NCI-H1048 (cell line): Measurements from ENCODE around the gene ITLN1.
"Not testable (repeated sequence)": the region's sequence is repeated elsewhere in the genome, so short reads cannot be mapped to it uniquely, and the experiment has no call there.

Source experiments
- DNase-seq: peaks from one replicate; lab custom pipeline; 2025; lab: John Stamatoyannopoulos, UW

Gene ITLN1

GRCh38 chr1:160883581-160884513 lies 1.1 kb downstream of the ITLN1 start:
- no peak for DNase-seq

- DNase-seq: no peak
Observed at GRCh38 chr1:160882582-160882981, 2.4 kb downstream of the ITLN1 start.

- not testable (repeated sequence) for DNase-seq
Observed at GRCh38 chr1:160881264-160881663, 3.7 kb downstream of the ITLN1 start.

GRCh38 chr1:160880216-160880615 lies 4.8 kb downstream of the ITLN1 start:
- DNase-seq: no peak

GRCh38 chr1:160879056-160879455 lies 5.9 kb downstream of the ITLN1 start:
- DNase-seq: no peak

- DNase-seq: no peak
Observed at GRCh38 chr1:160877221-160877620, 7.8 kb downstream of the ITLN1 start.

- no peak for DNase-seq
Observed at GRCh38 chr1:160876311-160876710, 8.7 kb downstream of the ITLN1 start.

GRCh38 chr1:160875591-160875990 lies 9.4 kb downstream of the ITLN1 start:
- DNase-seq: not testable (repeated sequence)

GRCh38 chr1:160874935-160875334 lies 10.0 kb downstream of the ITLN1 start:
- no peak for DNase-seq

GRCh38 chr1:160868141-160868540 lies 16.8 kb downstream of the ITLN1 start:
- no peak for DNase-seq

- not testable (repeated sequence) for DNase-seq
Observed at GRCh38 chr1:160867651-160868050, 17.3 kb downstream of the ITLN1 start.

GRCh38 chr1:160866695-160867260 lies 18.2 kb downstream of the ITLN1 start:
- DNase-seq: no peak

- no peak for DNase-seq
Observed at GRCh38 chr1:160866001-160866694, 18.8 kb downstream of the ITLN1 start.

- no peak for DNase-seq
Observed at GRCh38 chr1:160865337-160865736, 19.6 kb downstream of the ITLN1 start.

GRCh38 chr1:160864173-160864572 lies 20.8 kb downstream of the ITLN1 start:
- DNase-seq: no peak

GRCh38 chr1:160863774-160864131 lies 21.2 kb downstream of the ITLN1 start:
- DNase-seq: no peak

- no peak for DNase-seq
Observed at GRCh38 chr1:160863061-160863773, 21.8 kb downstream of the ITLN1 start.

GRCh38 chr1:160862203-160863060 lies 22.5 kb downstream of the ITLN1 start, which contains the start of gene CD244:
TSS of gene CD244 (minus strand) at chr1:160862887. CDS start at chr1:160862677, 210 bp downstream.
- no peak for DNase-seq

- DNase-seq: no peak
Observed at GRCh38 chr1:160860840-160861505, 24.0 kb downstream of the ITLN1 start.

GRCh38 chr1:160859166-160859565 lies 25.8 kb downstream of the ITLN1 start:
- DNase-seq: no peak

GRCh38 chr1:160858507-160858906 lies 26.5 kb downstream of the ITLN1 start:
- DNase-seq: no peak
